NCI-H1105 (cell line): Measurements from ENCODE around the gene MAP2K2.

ENCODE experiments used
- DNase-seq: peaks from one replicate; lab custom pipeline; 2025; lab: John Stamatoyannopoulos, UW

MAP2K2 gene

DNA sequence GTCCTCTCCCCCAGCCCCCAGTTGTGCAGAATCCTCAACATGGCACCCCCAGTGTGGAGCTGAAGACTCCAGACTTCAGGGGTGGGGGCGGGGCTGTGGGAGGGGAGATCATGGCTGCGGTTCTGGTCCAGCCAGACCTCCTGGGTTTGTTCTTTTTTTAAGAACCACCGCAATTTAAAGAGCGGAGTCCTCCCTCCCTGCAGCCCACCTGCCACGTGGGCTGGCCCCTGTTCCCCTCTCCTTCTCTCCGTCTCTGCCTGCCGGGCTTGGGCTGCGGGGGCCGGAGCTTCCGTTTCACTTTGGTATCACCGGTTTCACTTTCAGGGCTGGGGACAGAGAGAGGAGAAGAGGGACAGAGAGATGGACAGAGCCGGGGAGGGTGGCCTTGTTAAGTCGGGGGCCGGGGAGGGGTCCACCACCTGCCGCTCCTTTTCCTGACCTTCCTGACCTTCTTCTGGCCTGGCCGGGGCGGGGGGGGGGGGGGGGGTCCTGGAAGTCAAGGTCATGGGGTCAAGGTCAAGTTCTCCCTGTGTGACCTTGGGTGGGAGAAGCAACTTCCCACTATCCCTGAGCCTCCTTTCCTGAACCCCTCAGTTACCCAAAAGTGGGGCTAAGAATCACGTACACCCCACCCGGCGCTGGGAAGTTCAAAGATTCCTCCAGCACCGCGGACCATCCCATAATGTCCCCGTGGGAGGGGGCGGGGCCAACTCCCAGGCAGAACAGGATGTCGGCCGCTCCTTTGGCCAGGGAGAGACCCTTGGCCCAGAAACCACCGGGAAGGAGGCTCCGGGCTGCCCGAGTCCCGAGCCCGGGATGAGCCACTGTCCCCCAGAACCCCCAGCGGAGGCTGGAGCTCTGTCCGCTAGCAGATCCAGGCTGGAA lies 45.9 kb downstream of the MAP2K2 start:
- no peak for DNase-seq

DNA sequence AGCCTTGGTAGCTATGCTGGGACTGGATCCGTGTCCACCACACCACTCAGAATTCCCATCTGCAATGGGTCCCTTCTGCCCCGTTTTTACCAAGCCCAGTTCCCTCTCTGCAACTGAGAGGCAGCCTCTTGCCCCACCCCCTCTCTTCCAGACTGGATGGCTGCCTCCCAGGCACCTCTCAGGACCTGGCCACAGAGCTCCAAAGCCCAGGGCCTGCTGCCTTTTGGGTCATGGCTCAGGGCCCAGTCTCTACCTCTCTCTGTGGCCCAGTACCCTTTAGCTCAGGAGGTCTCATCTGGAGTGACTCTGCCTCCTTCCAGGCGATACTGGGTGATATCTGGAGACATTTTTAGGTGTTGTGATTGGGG lies 46.9 kb downstream of the MAP2K2 start:
- no peak for DNase-seq

DNA sequence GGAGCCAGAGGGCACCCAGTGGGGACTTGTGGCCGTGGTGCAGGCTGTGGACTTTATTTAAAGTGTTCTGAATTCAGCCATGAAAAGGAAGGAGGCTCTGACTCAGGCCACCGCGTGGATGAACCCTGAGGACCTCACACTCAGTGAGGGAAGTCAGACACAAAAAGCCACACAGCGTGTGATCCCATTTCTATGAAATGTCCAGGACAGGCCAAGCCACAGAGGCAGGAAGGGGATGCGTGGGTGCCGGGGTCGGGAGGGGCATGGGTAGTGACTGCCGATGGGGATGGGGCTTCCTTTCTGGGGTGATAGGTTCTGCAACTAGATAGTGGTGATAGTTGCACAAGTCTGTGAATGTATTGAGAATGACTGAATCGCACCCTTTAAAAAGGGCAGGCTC lies 48.5 kb downstream of the MAP2K2 start:
- no peak for DNase-seq

DNA sequence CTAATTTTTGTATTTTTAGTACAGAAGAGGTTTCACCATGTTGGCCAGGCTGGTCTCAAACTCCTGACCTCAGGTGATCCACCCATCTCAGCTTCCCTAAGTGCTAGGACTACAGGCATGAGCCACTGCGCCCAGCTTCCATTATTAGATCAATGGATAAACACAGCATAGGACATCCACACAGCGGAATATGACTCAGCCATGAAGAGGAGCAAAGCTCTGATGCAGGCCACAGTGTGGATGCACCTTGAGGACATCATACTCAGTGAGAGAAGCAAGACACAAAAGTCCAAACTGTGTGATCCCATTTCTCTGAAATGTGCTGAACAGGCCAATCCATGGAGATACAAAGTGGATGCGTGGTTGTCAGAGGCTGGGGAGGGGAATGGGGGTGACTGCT lies 52.3 kb downstream of the MAP2K2 start:
- DNase-seq: no peak

DNA sequence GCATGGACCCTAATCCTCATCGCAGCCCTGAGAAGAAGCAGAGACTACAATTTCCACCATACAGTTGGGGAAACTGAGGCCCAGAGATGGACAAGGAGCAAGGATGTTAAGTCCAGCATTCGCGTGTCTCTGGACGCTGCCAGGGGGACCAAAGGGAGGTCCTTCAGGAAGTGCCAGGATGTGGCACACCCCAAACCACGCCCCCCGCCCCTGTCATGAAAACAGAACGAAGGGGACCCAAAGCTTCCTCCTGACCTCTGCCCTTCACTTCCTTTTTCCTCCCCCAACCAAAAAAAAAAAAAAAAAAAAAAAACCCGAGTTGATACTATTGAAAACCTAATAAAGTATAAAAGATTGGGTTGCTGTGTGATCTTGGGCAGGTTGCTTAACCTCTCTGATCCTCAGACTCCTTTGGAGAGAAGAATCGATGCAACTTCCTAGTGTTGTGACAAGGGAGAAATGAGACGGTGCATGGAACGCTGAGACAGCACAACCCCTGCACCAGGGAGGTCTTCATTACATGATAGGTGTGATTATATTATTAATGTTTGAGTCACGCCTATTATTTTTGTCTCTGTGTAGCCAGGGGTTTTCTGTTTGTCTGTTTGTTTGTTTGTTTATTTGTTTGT lies 54.5 kb downstream of the MAP2K2 start:
- DNase-seq: no peak

DNA sequence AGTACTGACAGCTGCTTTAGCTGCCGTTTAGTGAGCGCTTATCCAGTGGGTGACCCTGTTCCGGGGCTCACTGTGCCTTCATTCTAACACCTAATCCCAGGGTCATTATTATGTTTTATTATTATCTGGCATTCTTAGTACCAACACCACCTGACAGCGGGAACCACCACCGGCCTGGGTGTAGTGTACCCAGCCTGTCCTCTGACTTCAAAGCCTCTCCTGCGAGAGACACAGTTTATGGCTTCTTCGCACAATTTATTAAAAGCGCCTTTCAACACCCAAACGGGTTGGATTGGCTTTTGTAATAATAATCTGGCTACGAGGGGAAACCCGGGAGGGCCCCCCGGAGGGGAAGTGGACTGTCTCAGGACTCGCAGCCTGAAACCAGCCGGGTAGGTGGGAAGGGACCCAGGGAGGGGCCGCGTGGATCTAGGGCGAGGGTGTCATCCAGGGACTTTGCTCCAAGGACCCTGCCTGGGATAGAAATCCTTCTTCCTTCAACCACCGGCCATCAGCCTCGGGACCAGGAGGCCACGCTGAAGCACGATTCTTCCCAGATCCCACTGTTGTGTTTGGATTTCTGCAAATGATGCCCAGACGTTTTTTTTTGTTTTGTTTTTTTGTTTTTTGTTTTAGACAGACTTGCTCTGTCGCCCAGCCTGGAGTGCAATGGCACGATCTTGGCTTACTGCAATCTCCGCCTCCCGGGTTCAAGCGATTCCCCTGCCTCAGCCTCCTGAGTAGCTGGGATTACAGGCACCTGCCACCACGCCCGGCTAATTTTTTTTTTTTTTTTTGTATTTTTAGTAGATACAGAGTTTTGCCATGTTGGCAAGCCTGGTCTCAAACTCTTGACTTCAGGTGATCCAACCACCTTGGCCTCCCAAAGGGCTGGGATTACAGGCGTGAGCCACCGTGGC lies 55.6 kb downstream of the MAP2K2 start:
- no peak for DNase-seq

DNA sequence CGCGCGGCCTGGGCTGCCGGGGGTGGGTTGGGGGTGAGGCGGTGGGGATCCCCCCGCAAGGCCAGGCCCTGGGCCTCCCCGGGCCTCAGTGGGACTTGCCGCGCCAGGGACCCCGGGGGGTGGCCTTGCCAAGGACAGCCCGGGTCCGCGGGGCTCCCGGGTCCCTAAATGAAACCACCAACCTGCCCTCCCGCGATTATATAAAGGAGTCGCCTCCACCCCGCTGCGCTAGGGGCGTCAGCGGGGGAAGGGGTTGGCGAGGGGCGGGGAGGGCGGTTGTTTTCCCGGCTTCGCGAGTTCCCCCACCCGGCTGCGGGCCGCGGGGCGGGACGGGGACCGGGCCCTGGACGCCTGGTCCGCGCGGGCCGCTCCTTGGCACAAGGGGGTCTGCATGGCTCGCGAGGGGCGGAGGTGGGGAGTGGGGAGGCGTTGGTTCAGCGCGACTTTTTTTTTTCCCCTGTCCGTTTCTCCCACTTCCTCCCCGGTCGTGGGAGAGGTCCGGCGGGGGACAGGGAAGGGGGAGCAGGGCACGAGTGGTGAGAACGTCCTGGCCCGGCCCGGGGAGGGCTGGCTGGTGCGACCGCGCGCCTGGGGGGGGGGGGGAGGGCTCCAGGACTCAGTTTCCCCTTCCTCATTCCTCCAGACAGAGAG lies 56.4 kb downstream of the MAP2K2 start:
- DNase-seq: no peak

DNA sequence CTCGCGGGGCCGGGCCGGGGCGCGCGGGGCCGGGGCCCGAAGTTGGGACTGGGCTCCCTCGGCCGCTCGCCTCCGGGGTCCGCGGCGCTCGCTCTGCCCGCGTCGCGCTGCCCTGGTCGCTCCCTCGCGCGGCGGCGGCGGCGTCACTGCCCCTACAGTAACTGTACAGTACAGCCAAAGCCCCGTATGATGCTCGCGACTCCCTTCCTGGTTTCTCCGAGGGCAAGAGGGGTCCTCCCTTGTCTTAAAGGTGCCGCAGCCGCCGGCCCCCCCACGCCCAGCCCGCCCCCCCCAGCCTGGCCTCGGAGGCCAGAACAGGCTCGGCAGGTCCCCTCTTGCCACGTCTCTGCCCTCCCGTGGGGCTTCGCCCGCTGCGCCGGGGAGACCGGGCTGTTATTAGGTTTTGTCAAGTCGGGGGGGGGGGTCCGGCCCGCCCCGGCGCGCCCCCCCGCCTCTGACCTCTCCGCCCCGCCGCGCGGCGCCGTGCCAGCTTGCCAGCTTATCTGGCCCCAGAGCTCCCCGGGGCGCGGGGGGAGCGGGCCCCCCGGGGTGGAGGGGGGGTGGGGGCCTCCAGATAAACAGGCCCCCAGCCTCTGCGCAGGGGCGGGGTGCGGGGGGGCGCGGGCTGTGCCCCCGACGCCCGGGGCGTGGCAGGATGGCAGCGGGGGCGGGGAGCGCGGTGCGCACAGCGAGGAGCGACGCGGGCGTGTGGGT lies 57.1 kb downstream of the MAP2K2 start, which contains the start of gene ZBTB7A:
Gene ZBTB7A (minus strand): TSS at position 218 of the 714 bp plus-strand sequence. CDS start 11,667 bp downstream, outside the sequence.
- DNase-seq: peak; percentile 51

DNA sequence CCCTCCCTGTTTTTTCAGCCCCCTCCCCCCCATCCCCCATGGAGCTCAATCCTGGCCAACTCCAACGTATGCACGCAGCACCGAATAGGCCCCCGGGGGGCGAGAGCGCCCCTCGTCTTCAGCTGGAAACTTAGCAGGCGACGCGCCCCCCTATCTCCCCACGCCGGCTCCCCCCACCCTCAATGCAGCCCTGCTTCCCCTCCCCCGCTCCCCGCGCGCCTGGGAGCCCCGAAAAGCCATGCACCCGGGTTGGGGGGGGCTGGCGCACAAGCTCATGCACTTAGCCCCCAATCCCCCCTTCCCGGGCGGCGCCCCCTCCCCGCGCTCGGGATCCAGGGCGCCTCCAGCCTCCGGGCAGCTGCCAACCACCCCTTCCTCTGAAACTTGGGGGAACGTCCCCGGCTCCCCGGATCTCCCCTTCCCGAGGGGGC lies 57.7 kb downstream of the MAP2K2 start:
- no peak for DNase-seq

DNA sequence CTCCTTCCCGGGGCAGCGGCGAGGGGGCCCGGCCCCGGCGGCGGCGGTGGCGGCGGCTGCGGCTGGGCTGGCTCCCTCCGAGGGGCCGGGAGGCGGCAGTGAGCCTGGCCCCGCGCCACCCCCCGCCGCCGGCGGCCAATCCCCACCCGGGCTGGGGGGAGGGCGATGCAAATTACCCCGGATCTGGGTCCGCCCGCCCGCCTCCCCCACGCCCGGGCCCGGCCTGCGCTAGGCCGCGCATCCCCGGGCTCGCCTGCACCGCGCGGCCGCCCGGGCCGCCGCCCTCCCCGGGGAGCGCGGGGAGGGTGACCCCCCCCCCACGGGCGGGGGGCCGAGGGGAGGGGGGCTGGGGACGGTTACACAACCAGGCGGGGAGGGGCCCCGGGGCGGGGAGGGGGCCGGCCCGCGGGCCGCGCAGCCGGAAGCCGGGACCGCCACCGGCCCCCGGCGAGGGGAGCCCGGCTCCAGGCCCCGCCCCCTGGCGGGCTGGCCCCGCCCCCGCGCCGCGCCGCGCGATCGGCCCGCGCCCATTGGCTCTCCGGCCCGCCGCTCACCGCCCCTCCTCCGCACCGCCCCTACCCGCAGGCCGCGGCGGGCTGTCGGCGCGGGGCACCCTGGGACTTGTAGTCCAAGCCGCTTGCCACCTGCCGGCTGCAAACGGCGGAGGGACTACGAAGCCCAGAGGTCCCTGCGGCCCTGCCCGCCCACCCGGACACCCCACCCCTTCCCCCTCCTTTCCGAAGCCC lies 58.3 kb downstream of the MAP2K2 start:
- DNase-seq: peak; percentile 96

DNA sequence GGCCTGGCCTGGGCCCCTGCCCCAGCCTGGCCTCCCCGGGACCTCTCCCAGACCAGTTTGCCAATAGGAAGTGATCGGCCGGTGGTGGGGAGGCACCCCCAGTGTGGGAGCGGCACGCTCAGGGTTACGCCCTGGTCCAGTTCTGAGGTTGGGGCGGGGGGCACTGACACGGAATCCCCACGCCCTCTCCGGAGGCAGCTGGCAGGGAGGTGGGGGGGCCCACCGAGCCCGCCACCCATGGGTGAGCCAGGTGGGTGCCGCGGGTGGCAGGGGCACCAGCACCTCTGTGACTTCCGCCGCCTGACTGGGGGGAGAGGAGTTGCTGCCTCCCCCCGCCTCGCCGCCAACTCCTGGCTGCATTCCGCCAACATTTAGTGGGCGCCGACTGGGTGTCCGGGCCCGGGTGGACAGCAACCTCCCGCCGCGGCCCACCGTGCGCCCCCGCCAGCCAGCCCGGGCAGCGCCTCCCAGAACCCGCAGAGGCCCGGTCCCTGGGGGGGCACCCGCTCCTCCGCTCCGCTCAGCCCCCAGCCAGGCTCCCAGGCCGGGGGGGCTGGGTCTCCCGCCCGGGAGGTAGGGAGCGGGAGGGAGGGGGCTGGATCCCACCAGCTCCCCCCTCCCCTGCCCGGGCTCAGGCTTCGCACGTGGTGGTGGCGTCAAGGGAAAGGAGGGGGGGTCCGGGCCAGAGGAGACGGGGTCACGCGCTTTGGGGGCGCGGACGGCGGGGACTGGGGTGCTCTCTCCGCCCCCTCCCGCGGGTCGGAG lies 59.2 kb downstream of the MAP2K2 start:
- no peak for DNase-seq

DNA sequence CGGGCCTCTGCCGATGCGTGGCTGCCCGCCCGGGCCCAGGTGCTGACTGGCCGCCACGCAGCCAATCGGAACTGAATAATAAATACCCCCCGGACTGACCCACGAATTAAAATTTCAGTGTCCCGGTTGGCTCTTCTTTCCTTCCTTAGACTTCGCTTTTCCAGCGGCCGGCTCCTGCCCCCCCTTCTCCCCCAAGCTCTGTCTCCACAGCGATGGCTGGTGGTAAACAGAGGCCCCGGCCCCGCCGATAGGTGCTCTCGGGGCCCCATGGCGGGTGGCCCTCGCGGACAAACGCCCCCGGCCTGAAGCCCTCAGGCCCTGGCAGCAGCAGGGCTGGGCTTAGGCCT lies 59.8 kb downstream of the MAP2K2 start:
- no peak for DNase-seq

DNA sequence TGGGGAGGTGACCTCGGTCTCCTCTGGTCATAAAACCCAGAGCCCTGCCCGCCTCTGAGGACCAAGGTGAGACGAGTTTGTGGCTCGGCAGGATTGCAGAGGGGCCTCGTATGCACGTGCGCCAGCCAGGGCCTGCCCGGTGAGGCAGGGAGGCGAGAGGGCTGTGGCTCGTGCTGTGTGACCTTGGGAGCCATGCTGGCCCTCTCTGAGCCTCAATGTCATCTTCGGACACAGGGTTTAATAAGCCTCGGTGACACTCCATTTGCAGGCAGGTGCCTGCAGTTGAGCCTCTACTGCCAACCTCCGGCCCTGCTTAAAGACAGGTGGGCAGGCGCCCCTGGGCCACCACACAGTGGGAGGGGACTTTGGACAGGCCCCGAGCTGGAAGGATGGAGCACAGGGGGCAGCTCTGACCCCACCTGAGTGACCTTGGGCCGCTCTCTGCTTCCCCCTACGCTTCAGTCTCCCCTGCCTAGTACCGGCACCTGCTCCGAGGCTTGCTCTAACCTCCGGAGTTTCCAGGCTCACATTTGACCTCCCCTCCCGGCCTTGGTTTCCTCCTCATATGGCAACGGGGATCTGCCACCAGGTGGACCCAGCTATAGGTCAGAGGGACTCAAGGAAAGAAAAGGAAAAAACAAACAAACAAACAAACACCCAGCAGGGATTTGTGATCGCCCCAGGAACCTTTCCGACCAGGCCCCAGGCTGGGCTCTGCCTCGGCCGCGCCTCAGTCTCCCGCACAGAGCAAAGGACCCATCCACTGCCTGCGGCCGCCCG lies 60.4 kb downstream of the MAP2K2 start:
- DNase-seq: no peak

DNA sequence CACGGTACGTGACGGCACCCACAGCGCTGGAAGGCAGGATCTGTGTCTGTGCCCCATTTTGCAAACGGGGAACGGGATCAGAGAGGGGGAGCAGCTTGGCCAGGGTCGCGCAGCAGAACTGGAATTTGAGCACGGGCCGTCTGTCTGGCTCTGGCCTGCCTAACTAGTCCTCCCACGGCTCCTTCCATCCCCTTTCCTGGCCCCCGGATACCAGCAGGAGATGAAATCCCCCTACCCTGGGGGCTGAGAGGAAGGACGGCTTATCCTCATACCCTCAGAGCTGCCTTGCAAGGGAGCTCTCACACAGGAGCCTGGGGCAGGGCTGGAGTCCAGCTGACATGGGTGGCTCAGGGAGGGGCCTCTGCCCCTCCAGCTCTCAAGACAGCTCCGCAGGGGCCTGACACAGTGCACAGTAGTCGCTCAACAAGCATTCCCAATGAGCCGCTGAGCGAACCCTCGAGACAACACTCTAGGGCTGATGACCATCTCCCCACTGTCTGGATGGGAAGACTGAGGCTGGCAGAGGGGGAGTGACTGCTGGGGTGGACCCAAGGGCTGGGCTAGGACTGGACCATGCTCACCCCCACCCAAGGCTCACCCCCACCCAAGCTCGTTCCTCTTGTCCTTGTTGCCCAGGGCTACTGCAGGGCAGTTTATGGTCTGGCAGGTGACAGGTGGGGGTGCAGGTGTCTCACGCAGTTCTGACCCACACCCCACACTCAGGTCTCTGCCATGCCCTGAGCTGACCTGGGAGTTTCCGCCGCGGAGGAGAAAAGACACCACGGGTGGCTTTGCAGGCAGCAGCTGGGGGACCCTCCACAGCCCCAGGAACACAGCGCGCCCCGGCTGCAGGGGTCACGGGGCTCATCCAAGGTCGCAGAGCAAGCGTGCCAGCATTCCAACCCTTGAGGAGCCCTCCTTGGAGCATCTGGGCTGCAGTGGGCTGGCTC lies 61.2 kb downstream of the MAP2K2 start:
- no peak for DNase-seq

DNA sequence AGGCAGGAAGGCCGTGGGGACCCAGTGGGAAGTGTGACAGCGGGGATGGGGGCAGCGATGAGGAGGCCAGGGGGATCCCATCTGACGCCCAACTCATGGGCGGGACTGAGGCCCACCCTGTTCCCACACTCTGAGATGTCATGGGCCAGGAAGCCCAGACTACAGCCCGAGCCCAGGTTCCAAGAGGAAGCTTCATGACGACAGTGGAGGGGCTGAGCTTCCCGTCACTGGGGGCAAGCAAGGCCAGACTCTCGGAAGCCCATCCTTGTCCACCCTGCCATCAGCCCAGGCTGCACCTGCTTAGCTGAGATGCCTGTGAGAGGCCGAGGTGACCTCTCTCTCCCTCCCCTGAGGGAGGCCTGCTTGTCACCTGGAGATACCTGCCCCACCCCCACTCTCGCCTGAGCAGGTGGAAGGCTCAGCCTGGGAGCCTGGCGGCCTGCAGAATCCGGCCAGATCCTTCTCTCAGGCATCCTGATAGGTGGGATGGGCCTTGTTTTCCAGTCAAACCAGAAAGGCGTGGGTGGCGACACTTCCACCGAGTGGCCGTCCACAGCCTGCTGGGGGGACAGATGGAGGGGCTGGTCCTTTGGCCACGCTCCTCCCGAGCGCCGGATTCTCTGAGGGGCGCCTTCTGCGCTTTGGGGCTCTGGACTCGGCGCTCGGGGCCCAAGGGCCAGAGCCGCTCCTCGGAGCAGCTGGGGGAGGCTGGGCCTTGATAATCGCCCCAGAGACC lies 62.1 kb downstream of the MAP2K2 start:
- DNase-seq: no peak

DNA sequence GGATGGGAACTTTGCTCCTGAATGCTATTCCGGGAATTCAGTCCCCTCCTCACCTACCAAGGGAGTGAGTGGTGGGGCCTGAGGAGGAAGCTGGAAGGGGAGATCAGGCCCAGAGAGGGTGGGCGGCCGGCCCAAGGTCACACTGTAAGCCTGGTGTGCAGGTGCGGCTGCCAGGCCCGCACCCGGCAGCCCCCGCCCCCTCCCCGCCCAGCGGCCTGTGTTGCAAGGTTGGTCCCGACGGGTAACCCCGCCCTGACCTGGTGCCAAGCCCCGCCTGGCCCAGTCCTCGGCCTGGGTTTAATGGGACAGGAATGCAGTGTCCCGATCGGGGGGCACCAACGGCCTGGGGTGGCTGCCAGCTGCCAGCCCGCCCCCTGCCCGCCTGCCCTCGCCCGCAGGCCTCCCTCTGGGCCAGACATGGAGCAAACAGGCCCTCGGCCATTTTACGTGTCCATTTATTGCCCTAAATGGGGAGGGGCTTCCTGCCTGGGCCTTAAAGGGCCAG lies 62.7 kb downstream of the MAP2K2 start:
- no peak for DNase-seq

DNA sequence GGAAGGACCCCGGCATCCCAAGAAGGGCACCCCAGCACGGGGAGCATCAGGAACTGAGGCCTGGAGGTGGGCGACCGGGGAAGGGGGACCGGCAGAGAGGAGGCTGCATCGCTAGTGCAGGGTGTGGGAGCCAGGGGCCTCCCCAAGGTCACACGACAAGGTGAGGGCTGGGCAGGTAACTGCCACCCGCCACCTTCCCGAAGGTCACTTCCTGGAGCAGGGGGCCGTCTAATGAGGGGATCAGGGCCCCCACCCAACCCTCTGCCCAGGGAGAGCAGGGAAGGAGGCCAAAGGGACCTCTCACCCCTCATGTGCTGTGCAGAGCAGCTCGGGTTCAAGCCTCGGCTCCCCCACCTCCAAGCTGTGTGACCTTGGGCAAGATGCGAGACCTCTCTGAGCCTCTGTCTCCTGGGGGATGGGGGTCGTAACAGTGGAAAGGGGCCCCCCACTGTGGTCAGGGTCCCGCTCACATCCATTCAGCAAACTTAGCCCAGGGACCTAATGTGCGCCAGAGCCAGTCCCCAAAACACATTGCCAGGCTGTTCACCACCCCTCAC lies 63.2 kb downstream of the MAP2K2 start:
- DNase-seq: no peak
